Mammary epithelial cell (primary cell): ENCODE measurements around the gene PCSK7.

Experiments used
- CTCF ChIP-seq, 2 donors: IDR thresholded peaks in 1 of 2; conservative IDR thresholded peaks in 1 of 2; 2 replicates each; pipeline ENCODE4 v1.5.1; 2011 to 2012; ENCODE audit warnings: inconsistent platforms in 2 of 2, low read length in 2 of 2, mild to moderate bottlenecking in 2 of 2, control low read depth in 1 of 2, low read depth in 1 of 2; ENCODE audit not compliant: insufficient read depth in 1 of 2; ENCODE audit errors: extremely low read depth in 1 of 2
- EZH2 ChIP-seq: IDR thresholded peaks from 2 replicates; pipeline ENCODE4 v1.6.1; 2012; ENCODE audit warnings: low read length, inconsistent platforms, borderline replicate concordance

DNA sequence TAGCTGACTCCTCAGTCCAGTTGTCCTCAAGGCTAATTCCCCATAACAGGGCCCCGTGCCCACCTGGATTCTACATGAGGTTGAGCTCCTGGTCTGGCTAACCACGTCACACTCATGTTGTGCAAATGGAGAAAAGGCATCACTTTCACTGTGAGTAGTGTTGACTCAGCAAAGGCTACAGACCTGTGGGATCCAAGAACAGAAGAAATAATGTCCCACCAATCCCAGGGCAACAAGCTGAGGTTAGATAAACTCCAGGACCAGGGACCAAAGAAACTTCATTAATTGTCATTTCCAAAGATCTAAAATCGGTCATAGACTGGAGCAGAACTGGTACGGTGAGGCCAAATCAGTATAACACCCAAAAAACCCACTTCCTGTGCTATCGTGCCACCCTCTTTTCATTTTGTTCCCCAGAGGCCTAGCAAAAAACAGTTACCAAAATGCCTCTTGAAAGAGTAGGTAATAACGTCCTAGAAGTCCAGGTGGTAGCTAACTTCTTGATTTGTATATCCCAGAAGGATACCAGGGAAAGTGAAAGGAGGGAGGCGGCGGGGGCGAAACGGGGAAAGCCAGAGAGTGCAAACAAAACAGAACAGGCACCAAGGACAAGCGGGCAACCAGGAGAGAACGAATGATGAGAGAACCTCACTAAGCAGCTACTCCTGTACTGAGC is 1.4 kb downstream of the PCSK7 start:
- TF ChIP-seq CTCF (conservative IDR thresholded peaks at IDR 0.05 in 1 of 2, IDR thresholded peaks at IDR 0.05 in 1 of 2; ENCODE audit: extremely low read depth in 1 of 2, insufficient read depth in 1 of 2, low read depth in 1 of 2, low read length in 2 of 2): no peak
- no peak for TF ChIP-seq EZH2
